Upper lobe of left lung (tissue), 4 donors: ENCODE results near the gene SRSF11.

ENCODE experiments used
- EP300 ChIP-seq, 4 donors: sonication (generic); formaldehyde crosslinking; IDR thresholded peaks; one replicate each; pipeline ENCODE4 v1.5.1; 2017; ENCODE audit warnings: antibody characterized with exemption in 4 of 4, control low read depth in 2 of 4
- POLR2A ChIP-seq, 4 donors: fragments of 450-650 bp; IDR thresholded peaks; one replicate each; pipeline ENCODE4 v1.5.1; 2016 to 2017; ENCODE audit warnings: antibody characterized with exemption in 4 of 4, mild to moderate bottlenecking in 2 of 4
- POLR2AphosphoS5 ChIP-seq, 2 donors: sonication (generic); formaldehyde crosslinking; IDR thresholded peaks; one replicate each; pipeline ENCODE4 v1.5.1; 2017; ENCODE audit warnings: antibody characterized with exemption in 2 of 2
- TF ChIP-seq, protein P1 (sequence below), 6 experiments: fragments of 450-650 bp in 4 of 6; fragments of 200-600 bp in 2 of 6; sonication (generic) in 2 of 6; IDR thresholded peaks; one replicate each; pipeline ENCODE4 v1.5.1; 2016 to 2019; ENCODE audit warnings: antibody characterized with exemption in 6 of 6

DNA sequence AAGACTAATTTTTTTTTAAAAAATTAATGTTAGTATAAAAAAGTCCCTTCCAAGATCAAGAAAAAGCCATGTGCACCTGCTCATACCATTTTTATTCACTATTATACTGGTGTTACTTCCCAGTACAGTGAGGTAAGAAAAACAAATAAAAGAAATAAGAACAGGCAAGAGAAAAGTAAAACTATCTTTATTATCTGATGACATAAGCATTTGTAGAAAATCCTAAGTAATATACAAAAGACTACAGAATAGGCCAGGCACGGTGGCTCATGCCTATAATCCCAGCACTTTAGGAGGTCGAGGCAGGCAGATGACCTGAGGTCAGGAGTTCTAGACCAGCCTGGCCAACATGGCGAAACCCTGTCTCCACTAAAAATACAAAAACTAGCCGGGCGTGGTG lies 65.3 kb downstream of the SRSF11 start:
- TF ChIP-seq POLR2A (IDR thresholded peaks at IDR 0.05) = no peak
- TF ChIP-seq, protein P1, sequence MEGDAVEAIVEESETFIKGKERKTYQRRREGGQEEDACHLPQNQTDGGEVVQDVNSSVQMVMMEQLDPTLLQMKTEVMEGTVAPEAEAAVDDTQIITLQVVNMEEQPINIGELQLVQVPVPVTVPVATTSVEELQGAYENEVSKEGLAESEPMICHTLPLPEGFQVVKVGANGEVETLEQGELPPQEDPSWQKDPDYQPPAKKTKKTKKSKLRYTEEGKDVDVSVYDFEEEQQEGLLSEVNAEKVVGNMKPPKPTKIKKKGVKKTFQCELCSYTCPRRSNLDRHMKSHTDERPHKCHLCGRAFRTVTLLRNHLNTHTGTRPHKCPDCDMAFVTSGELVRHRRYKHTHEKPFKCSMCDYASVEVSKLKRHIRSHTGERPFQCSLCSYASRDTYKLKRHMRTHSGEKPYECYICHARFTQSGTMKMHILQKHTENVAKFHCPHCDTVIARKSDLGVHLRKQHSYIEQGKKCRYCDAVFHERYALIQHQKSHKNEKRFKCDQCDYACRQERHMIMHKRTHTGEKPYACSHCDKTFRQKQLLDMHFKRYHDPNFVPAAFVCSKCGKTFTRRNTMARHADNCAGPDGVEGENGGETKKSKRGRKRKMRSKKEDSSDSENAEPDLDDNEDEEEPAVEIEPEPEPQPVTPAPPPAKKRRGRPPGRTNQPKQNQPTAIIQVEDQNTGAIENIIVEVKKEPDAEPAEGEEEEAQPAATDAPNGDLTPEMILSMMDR (IDR thresholded peaks at IDR 0.05) = no peak
- no peak for TF ChIP-seq EP300 (IDR thresholded peaks at IDR 0.05)
- TF ChIP-seq POLR2AphosphoS5 (IDR thresholded peaks at IDR 0.05) = no peak
